ENCODE measurements around the gene PSORS1C1.

PSORS1C1 gene

DNA sequence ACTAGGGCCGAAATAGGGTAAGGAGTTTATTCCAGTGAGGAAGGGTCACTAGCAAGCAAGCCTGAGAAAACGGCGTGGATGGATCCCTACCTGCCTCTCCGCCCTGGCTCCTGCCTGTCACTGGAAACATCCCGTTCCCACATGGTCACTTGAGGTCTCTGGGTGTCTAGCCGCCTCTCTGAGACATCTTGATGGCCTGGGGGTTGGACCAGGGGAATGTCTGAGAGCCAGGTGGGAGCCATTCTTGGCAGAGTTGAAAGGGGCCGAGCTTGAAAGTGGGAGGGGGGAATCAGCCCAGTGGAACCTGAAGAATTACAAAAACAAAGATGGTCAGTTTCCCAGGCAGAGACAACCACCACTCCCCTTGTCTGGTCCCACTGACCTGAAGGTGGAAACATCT is 42.0 kb downstream of the PSORS1C1 start:
- H3K9ac ChIP-seq (ENCODE audit: low read length) = no peak overlapping the region
- H3K4me3 ChIP-seq (ENCODE audit: low read length) = peak overlapping the region; percentile 94; the same call in 1 of the 2 replicates
- H3K36me3 ChIP-seq (replicated peaks; ENCODE audit: low read depth, low read length) = peaks cover 18% of the 10 kb centered on the region
- no peaks in the 10 kb centered on the region for H4K20me1 ChIP-seq (ENCODE audit: insufficient read depth, low read length)
- H3K9me3 ChIP-seq (ENCODE audit: insufficient read depth, low read length) = no peaks in the 10 kb centered on the region
- H3K27me3 ChIP-seq (ENCODE audit: low read depth, low read length) = no peaks in the 10 kb centered on the region
- H3K79me2 ChIP-seq (ENCODE audit: low read length) = peaks cover 43% of the 10 kb centered on the region
- peak overlapping the region; percentile 91 for H3K4me2 ChIP-seq (ENCODE audit: low read length)
- H3K4me1 ChIP-seq (ENCODE audit: low read length) = peaks cover 15% of the 10 kb centered on the region; the same call in 1 of the 2 replicates
- H3K27ac ChIP-seq (ENCODE audit: low read length) = no peak overlapping the region
- TF ChIP-seq, protein P1, sequence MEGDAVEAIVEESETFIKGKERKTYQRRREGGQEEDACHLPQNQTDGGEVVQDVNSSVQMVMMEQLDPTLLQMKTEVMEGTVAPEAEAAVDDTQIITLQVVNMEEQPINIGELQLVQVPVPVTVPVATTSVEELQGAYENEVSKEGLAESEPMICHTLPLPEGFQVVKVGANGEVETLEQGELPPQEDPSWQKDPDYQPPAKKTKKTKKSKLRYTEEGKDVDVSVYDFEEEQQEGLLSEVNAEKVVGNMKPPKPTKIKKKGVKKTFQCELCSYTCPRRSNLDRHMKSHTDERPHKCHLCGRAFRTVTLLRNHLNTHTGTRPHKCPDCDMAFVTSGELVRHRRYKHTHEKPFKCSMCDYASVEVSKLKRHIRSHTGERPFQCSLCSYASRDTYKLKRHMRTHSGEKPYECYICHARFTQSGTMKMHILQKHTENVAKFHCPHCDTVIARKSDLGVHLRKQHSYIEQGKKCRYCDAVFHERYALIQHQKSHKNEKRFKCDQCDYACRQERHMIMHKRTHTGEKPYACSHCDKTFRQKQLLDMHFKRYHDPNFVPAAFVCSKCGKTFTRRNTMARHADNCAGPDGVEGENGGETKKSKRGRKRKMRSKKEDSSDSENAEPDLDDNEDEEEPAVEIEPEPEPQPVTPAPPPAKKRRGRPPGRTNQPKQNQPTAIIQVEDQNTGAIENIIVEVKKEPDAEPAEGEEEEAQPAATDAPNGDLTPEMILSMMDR (IDR thresholded peaks at IDR 0.05; ENCODE audit: low read depth, low read length) = no peak
- no peak for TF ChIP-seq EZH2phosphoT487 (IDR thresholded peaks at IDR 0.05; ENCODE audit: low read depth)
- no peak overlapping the region for H2AFZ ChIP-seq (ENCODE audit: low read depth, low read length)

DNA sequence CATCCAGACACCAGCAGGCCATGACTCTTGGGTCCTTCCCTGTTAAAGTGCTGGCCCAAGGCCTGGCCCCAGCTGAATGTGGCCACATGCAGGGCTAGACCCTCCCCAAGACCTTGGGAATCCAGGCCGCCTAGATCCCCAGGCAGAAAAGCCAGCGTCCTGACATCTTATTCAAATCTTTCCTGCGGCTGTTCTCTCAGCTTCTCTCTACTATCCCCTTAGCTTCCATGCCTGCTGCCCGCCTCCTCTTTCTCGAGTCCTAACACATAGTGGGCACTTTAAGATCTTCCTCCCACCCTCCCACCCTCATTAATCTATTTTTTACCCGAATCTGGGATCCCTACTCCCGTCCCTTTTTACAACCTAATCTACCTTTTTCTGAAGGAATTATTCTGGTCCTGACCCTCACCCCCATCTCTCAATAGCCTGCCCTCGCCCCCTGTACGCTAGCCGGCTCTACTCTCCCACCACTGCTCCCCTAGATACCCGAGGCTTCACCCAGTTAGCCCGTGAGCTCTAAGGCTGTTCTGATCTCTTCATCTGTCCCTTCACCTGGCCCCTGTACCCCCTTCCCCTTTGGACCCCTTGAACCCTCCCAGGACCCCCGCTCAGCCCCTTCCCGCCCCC is 43.0 kb downstream of the PSORS1C1 start, which contains the start of gene CCHCR1:
CCHCR1 (minus strand) TSS at position 290 of the 627 bp plus-strand sequence; CDS start at position 88, 202 bp downstream.
- no peaks in the 10 kb centered on the region for H3K27me3 ChIP-seq (ENCODE audit: low read depth, low read length)
- peaks cover 25% of the 10 kb centered on the region for H3K4me1 ChIP-seq (ENCODE audit: low read length)
- peaks cover 53% of the 10 kb centered on the region for H3K79me2 ChIP-seq (ENCODE audit: low read length)
- peak within 1 kb of the TSS; percentile 94 for H3K4me3 ChIP-seq (ENCODE audit: low read length)
- TF ChIP-seq EZH2phosphoT487 (IDR thresholded peaks at IDR 0.05; ENCODE audit: low read depth) = no peak
- TF ChIP-seq, protein P1 (IDR thresholded peaks at IDR 0.05; ENCODE audit: low read depth, low read length) = no peak
- H3K9me3 ChIP-seq (ENCODE audit: insufficient read depth, low read length) = no peaks in the 10 kb centered on the region
- peak within 1 kb of the TSS; percentile 98 for H3K4me2 ChIP-seq (ENCODE audit: low read length)
- H4K20me1 ChIP-seq (ENCODE audit: insufficient read depth, low read length) = no peaks in the 10 kb centered on the region
- peak within 1 kb of the TSS; percentile 77 for H3K27ac ChIP-seq (ENCODE audit: low read length)
- peaks cover 27% of the 10 kb centered on the region for H3K36me3 ChIP-seq (replicated peaks; ENCODE audit: low read depth, low read length)
- H3K9ac ChIP-seq (ENCODE audit: low read length) = peak within 1 kb of the TSS; percentile 93
- no peak within 1 kb of the TSS for H2AFZ ChIP-seq (ENCODE audit: low read depth, low read length)

DNA sequence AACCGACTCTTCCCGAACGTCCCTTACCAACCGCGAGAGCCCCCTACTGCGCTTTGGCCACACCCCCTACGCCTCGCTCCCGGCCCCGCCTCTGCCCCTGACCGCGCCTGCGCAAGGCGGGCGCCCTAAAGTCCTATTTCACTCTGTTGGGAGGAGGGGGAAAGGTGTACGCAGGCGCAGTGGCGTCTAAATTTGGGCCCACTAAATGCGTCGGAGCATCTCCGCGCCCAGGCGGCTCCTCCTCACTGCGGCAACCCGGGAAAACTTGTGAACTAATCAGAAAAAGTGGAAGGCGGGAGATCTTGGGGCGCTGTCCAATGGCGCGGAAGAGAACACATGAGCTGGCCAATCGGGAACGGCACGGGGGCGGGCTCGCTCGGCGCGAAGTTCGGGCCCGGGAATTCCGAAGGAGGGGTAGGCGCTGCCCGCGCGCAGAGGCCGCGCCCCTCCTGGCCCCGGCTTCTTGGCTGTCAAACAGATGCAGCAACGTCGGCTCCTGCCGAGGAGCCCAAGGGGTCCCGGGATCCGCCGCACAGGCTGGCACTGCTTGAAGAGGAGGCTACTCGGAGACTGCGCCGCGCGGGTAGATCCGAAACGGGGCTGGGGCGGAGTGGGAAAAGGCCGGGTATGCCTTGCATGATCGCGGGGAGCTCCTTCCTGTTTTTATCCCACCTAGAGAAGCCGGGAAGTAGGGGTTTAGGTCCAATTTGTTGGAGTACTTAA is 43.7 kb downstream of the PSORS1C1 start, which contains the start of gene TCF19:
TCF19 (plus strand) TSS at position 450 of the 723 bp plus-strand sequence. CDS start 881 bp downstream, outside the sequence.
- H3K79me2 ChIP-seq (ENCODE audit: low read length) = peaks cover 60% of the 10 kb centered on the region
- peak within 1 kb of the TSS; percentile 94 for H3K4me3 ChIP-seq (ENCODE audit: low read length)
- H3K9me3 ChIP-seq (ENCODE audit: insufficient read depth, low read length) = no peaks in the 10 kb centered on the region
- H3K4me2 ChIP-seq (ENCODE audit: low read length) = peak within 1 kb of the TSS; percentile 98
- H4K20me1 ChIP-seq (ENCODE audit: insufficient read depth, low read length) = no peaks in the 10 kb centered on the region
- TF ChIP-seq, protein P1 (IDR thresholded peaks at IDR 0.05; ENCODE audit: low read depth, low read length) = no peak
- TF ChIP-seq EZH2phosphoT487 (IDR thresholded peaks at IDR 0.05; ENCODE audit: low read depth) = no peak
- H2AFZ ChIP-seq (ENCODE audit: low read depth, low read length) = no peak within 1 kb of the TSS
- peak within 1 kb of the TSS; percentile 93 for H3K9ac ChIP-seq (ENCODE audit: low read length)
- H3K27me3 ChIP-seq (ENCODE audit: low read depth, low read length) = no peaks in the 10 kb centered on the region
- H3K36me3 ChIP-seq (replicated peaks; ENCODE audit: low read depth, low read length) = peaks cover 34% of the 10 kb centered on the region
- peaks cover 32% of the 10 kb centered on the region for H3K4me1 ChIP-seq (ENCODE audit: low read length)
- peak within 1 kb of the TSS; percentile 77 for H3K27ac ChIP-seq (ENCODE audit: low read length)

Data from OCI-LY3 (cell line).